ENCODE data around the gene SLC5A10.

DNA sequence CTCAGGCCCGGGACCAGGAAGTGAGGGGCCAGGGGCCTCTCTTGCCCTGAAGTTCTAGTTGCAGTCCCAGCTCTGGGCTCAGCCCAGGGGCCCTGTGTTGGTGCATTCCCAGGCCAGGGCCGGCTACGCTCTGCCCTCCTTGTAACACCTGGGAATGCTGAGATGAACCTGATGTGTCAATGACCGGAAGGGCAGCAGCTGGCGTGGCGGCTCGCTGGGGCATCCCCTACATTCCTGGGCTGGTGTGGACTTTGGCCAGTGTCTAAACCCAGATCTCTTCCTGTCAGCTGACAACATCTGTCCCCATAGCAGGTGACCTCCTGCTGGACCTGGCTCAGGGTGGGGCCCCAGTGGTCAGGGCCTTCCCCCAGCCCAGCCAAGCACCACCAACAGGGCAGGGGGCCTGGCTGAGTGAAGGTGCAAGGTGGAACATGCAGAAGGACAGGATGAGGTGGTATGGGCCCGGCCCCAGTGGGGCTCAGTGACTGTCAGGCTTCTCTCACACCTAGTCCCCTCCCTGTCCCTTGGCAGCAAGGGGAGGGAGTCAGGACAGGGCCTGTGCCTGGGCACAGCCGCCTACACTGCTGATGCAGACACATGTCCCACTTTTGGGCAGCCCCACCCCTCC lies 36.7 kb downstream of the SLC5A10 start:
- TF ChIP-seq, protein P1, sequence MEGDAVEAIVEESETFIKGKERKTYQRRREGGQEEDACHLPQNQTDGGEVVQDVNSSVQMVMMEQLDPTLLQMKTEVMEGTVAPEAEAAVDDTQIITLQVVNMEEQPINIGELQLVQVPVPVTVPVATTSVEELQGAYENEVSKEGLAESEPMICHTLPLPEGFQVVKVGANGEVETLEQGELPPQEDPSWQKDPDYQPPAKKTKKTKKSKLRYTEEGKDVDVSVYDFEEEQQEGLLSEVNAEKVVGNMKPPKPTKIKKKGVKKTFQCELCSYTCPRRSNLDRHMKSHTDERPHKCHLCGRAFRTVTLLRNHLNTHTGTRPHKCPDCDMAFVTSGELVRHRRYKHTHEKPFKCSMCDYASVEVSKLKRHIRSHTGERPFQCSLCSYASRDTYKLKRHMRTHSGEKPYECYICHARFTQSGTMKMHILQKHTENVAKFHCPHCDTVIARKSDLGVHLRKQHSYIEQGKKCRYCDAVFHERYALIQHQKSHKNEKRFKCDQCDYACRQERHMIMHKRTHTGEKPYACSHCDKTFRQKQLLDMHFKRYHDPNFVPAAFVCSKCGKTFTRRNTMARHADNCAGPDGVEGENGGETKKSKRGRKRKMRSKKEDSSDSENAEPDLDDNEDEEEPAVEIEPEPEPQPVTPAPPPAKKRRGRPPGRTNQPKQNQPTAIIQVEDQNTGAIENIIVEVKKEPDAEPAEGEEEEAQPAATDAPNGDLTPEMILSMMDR (IDR thresholded peaks at IDR 0.05; ENCODE audit: insufficient read depth, low read length): no peak
- TF ChIP-seq, protein P2, sequence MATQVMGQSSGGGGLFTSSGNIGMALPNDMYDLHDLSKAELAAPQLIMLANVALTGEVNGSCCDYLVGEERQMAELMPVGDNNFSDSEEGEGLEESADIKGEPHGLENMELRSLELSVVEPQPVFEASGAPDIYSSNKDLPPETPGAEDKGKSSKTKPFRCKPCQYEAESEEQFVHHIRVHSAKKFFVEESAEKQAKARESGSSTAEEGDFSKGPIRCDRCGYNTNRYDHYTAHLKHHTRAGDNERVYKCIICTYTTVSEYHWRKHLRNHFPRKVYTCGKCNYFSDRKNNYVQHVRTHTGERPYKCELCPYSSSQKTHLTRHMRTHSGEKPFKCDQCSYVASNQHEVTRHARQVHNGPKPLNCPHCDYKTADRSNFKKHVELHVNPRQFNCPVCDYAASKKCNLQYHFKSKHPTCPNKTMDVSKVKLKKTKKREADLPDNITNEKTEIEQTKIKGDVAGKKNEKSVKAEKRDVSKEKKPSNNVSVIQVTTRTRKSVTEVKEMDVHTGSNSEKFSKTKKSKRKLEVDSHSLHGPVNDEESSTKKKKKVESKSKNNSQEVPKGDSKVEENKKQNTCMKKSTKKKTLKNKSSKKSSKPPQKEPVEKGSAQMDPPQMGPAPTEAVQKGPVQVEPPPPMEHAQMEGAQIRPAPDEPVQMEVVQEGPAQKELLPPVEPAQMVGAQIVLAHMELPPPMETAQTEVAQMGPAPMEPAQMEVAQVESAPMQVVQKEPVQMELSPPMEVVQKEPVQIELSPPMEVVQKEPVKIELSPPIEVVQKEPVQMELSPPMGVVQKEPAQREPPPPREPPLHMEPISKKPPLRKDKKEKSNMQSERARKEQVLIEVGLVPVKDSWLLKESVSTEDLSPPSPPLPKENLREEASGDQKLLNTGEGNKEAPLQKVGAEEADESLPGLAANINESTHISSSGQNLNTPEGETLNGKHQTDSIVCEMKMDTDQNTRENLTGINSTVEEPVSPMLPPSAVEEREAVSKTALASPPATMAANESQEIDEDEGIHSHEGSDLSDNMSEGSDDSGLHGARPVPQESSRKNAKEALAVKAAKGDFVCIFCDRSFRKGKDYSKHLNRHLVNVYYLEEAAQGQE (IDR thresholded peaks at IDR 0.05; ENCODE audit: insufficient replicate concordance, low read depth): no peak
- TF ChIP-seq POLR2AphosphoS5 (IDR thresholded peaks at IDR 0.05; ENCODE audit: low read depth) (no peak), GABPA (IDR thresholded peaks at IDR 0.05; ENCODE audit: low read depth) (no peak), SPI1 (IDR thresholded peaks at IDR 0.05; ENCODE audit: borderline replicate concordance, low read depth) (no peak)
